Vagina (tissue), 2 donors: ENCODE measurements around the gene GPR4. TPM values are rescaled to one million over a fixed set of nuclear protein-coding genes. Genes with fewer than 3 reads are reported as not detected.
"Not testable (repeated sequence)": the region's sequence is repeated elsewhere in the genome, so short reads cannot be mapped to it uniquely, and the experiment has no call there.

Source experiments
- DNase-seq, 2 donors: peaks; one replicate each; pipeline ENCODE4 v3.0.0-alpha.2; 2017; ENCODE audit errors: extremely low spot score in 2 of 2
- H3K27ac ChIP-seq: fragments of 200-600 bp; sonication (generic); one replicate; pipeline ENCODE4 v1.5.1; 2019
- H3K27me3 ChIP-seq: fragments of 200-600 bp; sonication (generic); one replicate; pipeline ENCODE4 v1.5.1; 2019
- H3K36me3 ChIP-seq, 2 donors: fragments of 200-600 bp; sonication (generic); one replicate each; pipeline ENCODE4 v1.5.1; 2017 to 2019
- H3K4me1 ChIP-seq: fragments of 200-600 bp; sonication (generic); one replicate; pipeline ENCODE4 v1.5.1; 2019
- H3K4me3 ChIP-seq, 2 donors: fragments of 200-600 bp; sonication (generic); 1 replicate in 1 of 2; 2 replicates in 1 of 2; pipeline ENCODE4 v1.5.1; 2016 to 2019
- H3K9me3 ChIP-seq: fragments of 200-600 bp; sonication (generic); one replicate; pipeline ENCODE4 v1.5.1; 2019
- CTCF ChIP-seq, 3 experiments: fragments of 450-650 bp in 2 of 3; fragments of 200-600 bp in 1 of 3; sonication (generic) in 1 of 3; IDR thresholded peaks; one replicate each; pipeline ENCODE4 v1.5.1; 2017 to 2019; ENCODE audit warnings: antibody characterized with exemption in 3 of 3, mild to moderate bottlenecking in 2 of 3, moderate library complexity in 2 of 3
- POLR2A ChIP-seq, 2 donors: fragments of 450-650 bp; IDR thresholded peaks; one replicate each; pipeline ENCODE4 v1.6.1; 2017; ENCODE audit warnings: antibody characterized with exemption in 2 of 2, mild to moderate bottlenecking in 2 of 2, moderate library complexity in 2 of 2
- POLR2AphosphoS5 ChIP-seq, 2 donors: sonication (generic); formaldehyde crosslinking; IDR thresholded peaks; one replicate each; pipeline ENCODE4 v1.9.0; 2017; ENCODE audit warnings: antibody characterized with exemption in 2 of 2, mild to moderate bottlenecking in 2 of 2, low read depth in 1 of 2; ENCODE audit not compliant: insufficient read depth in 1 of 2
- intact Hi-C: fragments of 100-400 bp; cut with DNase I; formaldehyde crosslinking; loops from one replicate; pipeline ENCODE4 v1.15.1; 2023
- total RNA-seq: library from RNA; depleted of rRNA; stranded (reverse); fragments of >200 nt; gene quantifications from one replicate; pipeline ENCODE4 v1.2.3, GENCODE V29; 2016

GPR4 gene
- total RNA-seq, 1 donor from 2014 or later, result 3.4 TPM

- TF ChIP-seq POLR2AphosphoS5 (IDR thresholded peaks at IDR 0.05; ENCODE audit: insufficient read depth in 1 of 2, low read depth in 1 of 2), result peak; percentile 51 to 68
- no peak for TF ChIP-seq CTCF (IDR thresholded peaks at IDR 0.05)
- intact Hi-C loops, result no loop called here
- Histone ChIP-seq H3K4me1 (peaks cover 11% of the 10 kb centered on the region), H3K4me3 (no peak overlapping the region), H3K27me3 (no peaks in the 10 kb centered on the region), H3K9me3 (no peaks in the 10 kb centered on the region), H3K36me3 (peaks cover 0 to 15% of the 10 kb centered on the region in 2 donors), H3K27ac (peak overlapping the region; percentile 57)
- no peak for DNase-seq
Observed at GRCh38 chr19:45632468-45633196, 30.6 kb upstream of the GPR4 start.

GRCh38 chr19:45630463-45630862 is 28.5 kb upstream of the GPR4 start:
- no peak overlapping the region for H3K4me3 ChIP-seq
- DNase-seq, result no peak
- H3K27me3 ChIP-seq, result no peaks in the 10 kb centered on the region
- no peaks in the 10 kb centered on the region for H3K9me3 ChIP-seq
- peak overlapping the region; percentile 68 for H3K27ac ChIP-seq
- intact Hi-C loops, result no loop called here
- TF ChIP-seq POLR2AphosphoS5 (IDR thresholded peaks at IDR 0.05; ENCODE audit: insufficient read depth in 1 of 2, low read depth in 1 of 2), result peak in 1 of 2 donors; percentile 55
- no peak for TF ChIP-seq POLR2A (IDR thresholded peaks at IDR 0.05)
- peaks cover 0 to 33% of the 10 kb centered on the region in 2 donors for H3K36me3 ChIP-seq
- peaks cover 8% of the 10 kb centered on the region for H3K4me1 ChIP-seq

DNA sequence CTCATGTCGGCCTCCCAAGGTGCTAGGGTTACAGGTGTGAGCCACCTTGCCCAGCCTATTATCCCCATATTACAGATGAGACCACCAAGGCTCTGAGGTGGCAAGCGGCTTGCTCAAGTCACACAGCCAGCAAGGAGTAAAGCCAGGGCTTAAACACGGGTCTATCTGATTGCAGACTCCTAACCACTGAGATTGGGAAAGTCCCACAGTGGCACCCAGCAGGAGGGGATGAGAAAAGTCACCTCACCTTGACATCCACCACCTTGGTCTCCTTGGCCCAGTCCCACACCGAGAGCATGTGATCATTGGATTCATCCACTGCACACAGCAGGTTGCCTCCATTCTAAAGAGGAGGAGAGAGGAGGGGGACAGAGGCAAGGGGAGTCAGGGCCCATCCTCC is 27.7 kb upstream of the GPR4 start:
- H3K9me3 ChIP-seq, result no peaks in the 10 kb centered on the region

DNA sequence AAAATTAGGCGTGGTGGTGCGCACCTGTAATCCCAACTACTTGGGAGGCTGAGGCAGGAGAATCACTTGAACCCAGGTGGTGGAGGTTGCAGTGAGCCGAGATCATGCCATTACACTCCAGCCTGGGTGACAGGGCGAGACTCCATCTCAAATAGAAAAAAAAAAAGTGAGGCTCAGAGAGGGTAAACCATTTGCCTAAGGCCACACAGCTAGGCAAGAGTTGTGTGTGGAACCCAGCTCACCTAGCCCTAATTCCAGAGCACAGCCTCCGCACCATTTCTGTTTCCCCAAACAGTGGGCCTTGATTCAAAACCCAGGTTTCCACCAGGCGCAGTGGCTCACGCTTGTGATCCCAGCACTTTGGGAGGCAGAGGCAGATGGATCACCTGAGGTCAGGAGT is 26.2 kb upstream of the GPR4 start:
- H3K27me3 ChIP-seq, H3K4me3 ChIP-seq, H3K27ac ChIP-seq, H3K9me3 ChIP-seq, H3K4me1 ChIP-seq, DNase-seq, intact Hi-C loops: not testable (repeated sequence)
- peaks cover 0 to 39% of the 10 kb centered on the region in 2 donors for H3K36me3 ChIP-seq

More for the DNA sequence above, 27.7 kb upstream of the GPR4 start:
- Histone ChIP-seq H3K27me3 (no peaks in the 10 kb centered on the region), H3K4me1 (peaks cover 8% of the 10 kb centered on the region), H3K36me3 (peaks cover 0 to 39% of the 10 kb centered on the region in 2 donors), H3K4me3 (no peak overlapping the region), H3K27ac (no peak overlapping the region)
- TF ChIP-seq POLR2A (IDR thresholded peaks at IDR 0.05), result no peak
- TF ChIP-seq CTCF (IDR thresholded peaks at IDR 0.05), result no peak
- no peak for TF ChIP-seq POLR2AphosphoS5 (IDR thresholded peaks at IDR 0.05; ENCODE audit: insufficient read depth in 1 of 2, low read depth in 1 of 2)
- intact Hi-C loops, result no loop called here
- no peak for DNase-seq

- Histone ChIP-seq H3K4me1 (no peaks in the 10 kb centered on the region), H3K36me3 (peaks cover 0 to 62% of the 10 kb centered on the region in 2 donors), H3K9me3 (no peaks in the 10 kb centered on the region), H3K27me3 (no peaks in the 10 kb centered on the region), H3K27ac (no peak overlapping the region), H3K4me3 (no peak overlapping the region)
- TF ChIP-seq POLR2AphosphoS5 (IDR thresholded peaks at IDR 0.05; ENCODE audit: insufficient read depth in 1 of 2, low read depth in 1 of 2) (no peak), POLR2A (IDR thresholded peaks at IDR 0.05) (no peak), CTCF (IDR thresholded peaks at IDR 0.05) (no peak)
- intact Hi-C loops, result no loop called here
- no peak for DNase-seq
Observed at GRCh38 chr19:45623984-45624383, 22.0 kb upstream of the GPR4 start.

GRCh38 chr19:45621976-45622503 is 20.0 kb upstream of the GPR4 start:
- no peaks in the 10 kb centered on the region for H3K9me3 ChIP-seq
- H3K27ac ChIP-seq, result no peak overlapping the region
- TF ChIP-seq POLR2AphosphoS5 (IDR thresholded peaks at IDR 0.05; ENCODE audit: insufficient read depth in 1 of 2, low read depth in 1 of 2) (no peak), CTCF (IDR thresholded peaks at IDR 0.05) (no peak), POLR2A (IDR thresholded peaks at IDR 0.05) (no peak)
- intact Hi-C loops, result no loop called here
- H3K4me1 ChIP-seq, result no peaks in the 10 kb centered on the region
- peaks cover 0 to 61% of the 10 kb centered on the region in 2 donors for H3K36me3 ChIP-seq
- H3K27me3 ChIP-seq, result no peaks in the 10 kb centered on the region
- no peak overlapping the region for H3K4me3 ChIP-seq
- DNase-seq, result no peak
